ENCODE results near the gene AIG1.
A peak's percentile ranks its signal among the peaks of the same experiment; 100 is the strongest.
"Not testable (repeated sequence)": the region's sequence is repeated elsewhere in the genome, so short reads cannot be mapped to it uniquely, and the experiment has no call there.

The AIG1 gene

DNA sequence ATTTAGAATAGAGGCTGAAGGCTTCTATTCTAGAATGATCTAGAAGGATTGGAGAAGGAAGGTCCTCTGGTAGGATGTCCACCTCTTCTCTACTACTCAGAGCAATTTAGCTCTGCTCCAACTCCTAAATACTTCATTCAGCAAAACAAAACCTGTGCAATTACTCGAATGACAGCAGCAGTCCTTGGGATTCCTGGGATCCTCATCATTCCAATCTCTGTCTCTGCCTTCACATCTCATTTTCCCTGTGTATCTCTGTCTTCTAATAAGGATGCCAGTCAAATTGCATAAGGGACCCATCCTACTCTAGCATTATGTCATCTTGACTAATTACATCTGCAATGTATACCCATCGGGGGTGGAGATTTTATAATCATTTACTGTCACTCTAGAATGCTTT is 5.5 kb upstream of the AIG1 start:
- no peak for DNase-seq (ENCODE audit: low read depth in 1 of 2, low spot score in 1 of 2)

DNA sequence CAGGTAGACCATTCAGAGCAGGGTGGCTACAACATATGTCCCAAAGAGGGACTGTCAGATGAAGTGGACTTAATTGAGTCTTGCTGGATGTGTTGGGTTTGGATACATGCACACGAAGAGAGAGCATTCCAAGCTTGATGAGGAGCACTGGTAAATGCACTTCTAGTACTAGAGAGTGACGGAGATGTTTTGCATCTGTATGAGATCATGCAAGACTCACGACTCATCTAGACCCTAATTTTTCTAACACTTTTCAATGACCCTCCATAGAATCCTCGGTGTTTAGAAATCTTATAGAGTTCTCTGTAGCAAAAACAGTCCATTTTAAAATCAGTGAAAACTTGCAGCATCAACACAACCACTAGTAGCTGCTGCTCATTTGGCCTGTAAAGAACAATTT is 4.8 kb upstream of the AIG1 start:
- no peak for DNase-seq (ENCODE audit: low read depth in 1 of 2, low spot score in 1 of 2)

DNA sequence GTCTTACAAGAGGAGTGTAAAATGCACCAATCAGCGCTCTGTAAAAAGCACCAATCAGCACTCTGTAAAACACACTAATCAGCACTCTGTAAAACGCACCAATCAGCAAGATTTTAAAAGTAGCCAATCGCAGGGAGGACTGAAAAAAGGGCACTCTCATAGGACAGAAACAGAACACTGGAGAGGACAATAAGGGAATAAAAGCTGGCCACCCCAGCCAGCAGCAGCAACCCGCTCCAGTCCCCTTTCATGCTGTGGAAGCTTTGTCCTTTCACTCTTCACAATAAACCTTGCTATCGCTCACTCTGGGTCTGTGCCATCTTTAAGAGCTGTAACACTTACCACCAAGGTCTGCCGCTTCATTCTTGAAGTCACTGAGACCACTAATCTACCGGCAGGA is 1.7 kb upstream of the AIG1 start:
- no peak for DNase-seq (ENCODE audit: low read depth in 1 of 2, low spot score in 1 of 2)

DNA sequence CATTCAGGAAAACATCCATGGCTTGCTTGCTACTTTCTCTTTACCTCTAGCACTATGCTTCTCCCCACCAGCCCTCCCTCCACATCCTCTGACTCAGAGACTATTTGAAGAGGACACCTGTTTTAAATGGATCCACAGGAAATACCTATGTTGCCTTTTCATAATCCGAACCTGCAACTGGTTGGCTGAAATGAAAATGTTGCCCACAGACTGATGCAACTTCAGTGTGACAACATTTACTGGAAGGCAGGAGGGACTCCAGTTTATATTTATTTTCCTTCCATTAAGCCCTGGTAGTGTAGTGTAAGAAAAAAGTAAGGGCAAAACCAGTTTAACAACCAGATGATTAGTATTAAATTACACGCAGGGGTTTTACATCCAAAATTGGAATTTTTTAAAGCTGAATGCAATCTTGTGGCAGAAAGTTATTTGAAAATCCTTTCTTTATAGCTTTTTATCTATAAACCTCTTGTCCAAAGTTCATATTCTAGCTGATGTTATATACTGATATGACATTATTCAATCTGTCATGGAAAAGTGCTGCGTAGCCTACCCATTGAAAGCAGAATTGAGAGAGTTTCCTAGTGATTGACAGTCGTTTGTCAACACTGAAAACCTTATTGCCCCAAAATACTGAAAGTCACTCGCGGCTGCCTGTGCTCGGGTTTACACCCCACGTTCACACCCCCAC is 881 bp upstream of the AIG1 start:
- no peak for DNase-seq (ENCODE audit: low read depth in 1 of 2, low spot score in 1 of 2)

DNA sequence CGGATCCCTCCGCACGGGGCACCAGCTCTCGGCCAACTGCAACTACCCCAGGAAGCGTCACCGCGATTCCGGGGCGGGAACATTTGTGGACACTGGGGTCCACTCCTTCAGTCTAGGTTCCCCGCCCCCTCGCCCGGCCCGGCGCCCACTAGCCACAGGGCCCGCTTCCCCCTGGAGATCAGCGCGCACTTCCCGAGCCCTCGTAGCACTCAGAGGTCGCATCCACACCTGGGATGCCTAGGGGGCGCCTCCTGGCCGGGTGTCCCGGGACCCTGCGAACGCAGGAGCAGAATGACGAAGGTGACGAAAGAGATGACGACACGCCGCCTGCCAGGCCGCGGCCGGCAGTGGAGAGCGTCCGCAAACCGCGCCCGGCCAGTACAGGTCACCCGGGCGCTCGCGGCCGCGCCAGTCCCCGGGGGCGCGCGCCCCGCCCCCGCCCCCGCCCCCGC is 309 bp upstream of the AIG1 start:
- peak; percentile 48 to 53 for DNase-seq (ENCODE audit: low read depth in 1 of 2, low spot score in 1 of 2)

DNA sequence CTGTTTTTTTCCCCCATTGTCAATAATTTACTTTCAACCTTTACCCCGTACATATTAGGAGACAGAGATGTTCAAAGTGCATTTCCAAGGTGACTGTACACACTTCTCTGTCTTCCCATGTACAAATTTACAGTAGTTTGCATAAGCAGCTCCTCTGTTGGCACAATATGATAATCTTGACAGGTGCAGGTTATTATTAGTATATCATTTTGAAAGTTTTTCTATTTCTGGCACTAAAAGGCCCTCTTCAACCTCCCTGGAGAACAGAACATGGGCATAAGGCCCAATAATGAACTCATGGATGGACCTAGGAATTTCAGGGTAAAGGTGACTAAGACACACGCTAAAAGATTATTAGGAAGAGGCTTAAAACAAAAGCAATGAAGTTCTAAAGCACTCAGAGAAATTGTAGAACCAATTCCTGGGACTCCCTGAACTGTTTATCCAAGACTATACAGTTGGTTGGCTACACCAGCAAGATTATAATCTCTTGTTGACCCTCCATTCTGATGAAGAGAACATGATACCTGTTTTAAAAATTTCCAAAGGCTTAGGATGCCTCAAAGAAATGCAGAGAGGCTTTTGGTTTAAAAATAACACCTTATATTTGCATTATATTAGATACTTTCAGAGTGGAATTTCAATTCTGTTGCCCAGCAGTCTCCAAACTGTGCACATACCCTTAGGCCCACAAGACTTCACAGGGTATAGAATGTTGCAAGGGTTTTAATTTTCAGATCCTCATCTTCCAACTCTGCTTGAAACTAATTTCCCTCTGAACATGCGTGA is 1.1 kb downstream of the AIG1 start:
- DNase-seq (ENCODE audit: low read depth in 1 of 2, low spot score in 1 of 2), result no peak

DNA sequence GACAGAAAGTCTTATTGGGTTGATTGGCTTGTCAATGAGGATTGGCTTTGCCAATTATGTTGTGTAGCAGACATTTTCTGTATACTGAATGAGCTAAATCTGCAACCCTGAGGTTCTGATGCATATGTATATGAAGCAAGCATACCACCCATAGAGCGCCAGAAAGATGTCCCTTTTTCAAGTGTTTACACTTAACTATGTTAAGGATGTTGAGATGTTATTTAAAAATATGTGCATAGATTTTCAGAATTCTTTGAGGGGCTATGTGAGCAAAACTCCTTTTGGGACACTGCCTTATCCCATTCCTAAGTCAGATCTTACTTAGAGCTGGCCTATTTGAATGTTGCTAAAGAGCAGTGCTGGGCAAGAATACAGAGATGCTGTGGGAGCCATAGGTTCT is 1.9 kb downstream of the AIG1 start:
- no peak for DNase-seq (ENCODE audit: low read depth in 1 of 2, low spot score in 1 of 2)

DNA sequence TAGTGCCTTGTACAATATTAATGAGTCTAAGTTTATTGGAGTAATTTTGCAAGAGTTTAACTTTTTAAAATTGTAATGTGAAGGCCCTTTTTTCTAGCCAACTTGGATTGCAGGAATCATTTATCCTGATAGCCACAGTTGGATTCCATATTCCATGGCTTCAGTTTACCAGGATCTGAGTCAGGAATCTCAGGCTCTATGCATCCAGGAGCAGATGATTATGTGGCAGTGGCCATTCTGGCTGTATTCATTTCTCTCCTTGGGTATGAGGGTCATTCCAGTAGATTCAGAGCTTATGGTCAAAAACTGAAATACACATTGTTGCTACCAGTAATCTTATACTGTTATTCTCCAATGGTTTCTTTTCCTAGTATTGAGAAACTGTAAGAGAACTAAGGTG is 2.9 kb downstream of the AIG1 start:
- DNase-seq (ENCODE audit: low read depth in 1 of 2, low spot score in 1 of 2), result no peak

DNA sequence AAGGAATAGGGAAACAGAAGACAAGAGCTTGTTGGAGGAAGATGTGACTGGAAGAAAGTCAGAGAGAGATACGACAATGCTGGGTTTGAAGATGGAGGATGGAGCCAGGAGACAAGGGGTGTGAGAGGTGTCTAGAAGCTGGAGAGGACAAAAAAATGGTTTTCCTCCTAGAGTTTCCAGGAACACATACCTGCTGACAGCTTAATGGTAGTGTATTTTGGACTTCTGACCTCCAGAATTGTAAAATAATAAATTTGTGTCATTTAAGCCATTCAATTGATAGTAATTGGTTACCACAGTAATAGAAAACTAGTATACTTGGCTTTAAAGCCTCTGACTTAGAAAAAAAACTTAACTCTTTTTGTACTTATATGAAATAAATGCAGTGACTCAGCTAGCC is 3.6 kb downstream of the AIG1 start:
- no peak for DNase-seq (ENCODE audit: low read depth in 1 of 2, low spot score in 1 of 2)

DNA sequence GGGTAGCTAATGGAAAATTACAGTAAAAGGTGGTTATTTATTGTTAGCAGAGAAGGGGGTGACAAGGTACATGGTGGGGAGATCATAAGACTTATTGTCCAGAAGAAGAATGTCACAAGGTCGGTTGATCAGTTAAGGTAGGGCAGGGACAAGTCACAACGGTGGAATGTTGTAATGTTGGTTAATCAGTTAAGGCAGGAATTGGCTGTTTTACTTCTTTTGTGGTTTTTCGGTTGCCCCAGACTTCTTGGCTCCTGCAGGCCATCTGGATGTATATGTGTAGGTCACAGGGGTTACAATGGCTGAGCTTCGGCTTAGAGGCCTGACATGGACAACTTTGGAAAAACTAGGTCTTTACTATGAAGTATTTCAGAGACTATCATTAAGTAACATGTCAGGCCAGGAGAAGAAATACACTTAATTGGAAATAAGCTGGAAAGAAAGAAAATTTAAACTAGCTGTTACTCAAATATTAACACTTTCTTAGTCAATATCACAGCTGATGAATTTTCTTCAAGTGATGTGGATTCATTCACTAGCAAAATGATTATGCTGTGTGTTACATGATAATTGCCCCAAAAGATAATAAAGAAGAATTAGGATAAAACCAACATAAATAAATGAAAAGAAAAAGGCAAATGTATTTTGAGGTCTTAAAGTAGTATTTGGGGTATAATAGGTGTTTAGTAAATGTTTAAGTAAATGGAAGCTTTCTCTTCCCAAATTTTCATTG is 4.4 kb downstream of the AIG1 start:
- DNase-seq (ENCODE audit: low read depth in 1 of 2, low spot score in 1 of 2), result no peak

DNA sequence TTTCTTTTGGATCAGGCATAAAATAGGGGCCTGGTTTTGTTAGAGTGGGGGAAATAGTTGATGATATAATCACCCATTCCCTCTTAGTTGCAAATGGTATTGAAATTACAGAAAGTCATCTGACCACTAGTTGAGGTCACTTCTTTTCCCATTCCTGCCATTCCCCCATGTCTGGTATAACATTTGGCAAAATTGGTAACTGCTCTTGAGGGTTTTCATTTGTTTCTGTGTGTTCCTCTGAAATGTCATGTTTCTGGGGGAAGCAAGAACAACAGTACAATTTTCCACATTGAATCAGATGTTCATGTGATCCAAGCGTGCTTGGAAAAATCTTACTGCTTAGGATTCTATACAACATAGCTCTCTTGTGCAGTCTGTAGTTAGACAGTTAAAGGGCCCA is 7.3 kb downstream of the AIG1 start:
- no peak for DNase-seq (ENCODE audit: low read depth in 1 of 2, low spot score in 1 of 2)

DNA sequence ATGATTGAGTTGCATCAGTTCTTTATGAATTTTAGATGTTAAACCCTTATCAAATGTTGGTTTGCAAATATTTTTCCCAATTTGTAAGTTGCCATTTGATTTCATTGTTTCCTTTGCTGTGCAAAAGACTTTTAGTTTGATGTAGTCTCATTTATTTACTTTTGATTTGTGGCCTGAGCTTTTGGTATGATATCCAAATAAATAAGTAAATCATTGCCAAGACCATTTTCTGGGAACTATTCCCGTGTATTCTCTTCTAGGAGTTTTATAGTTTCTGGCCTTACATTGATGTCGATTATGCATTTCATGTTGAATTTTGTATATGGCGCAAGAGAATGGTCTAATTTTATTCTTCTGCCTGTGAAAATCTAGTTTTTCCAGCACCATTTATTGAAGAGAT is 13.4 kb downstream of the AIG1 start:
- DNase-seq (ENCODE audit: low read depth in 1 of 2, low spot score in 1 of 2), result no peak

DNA sequence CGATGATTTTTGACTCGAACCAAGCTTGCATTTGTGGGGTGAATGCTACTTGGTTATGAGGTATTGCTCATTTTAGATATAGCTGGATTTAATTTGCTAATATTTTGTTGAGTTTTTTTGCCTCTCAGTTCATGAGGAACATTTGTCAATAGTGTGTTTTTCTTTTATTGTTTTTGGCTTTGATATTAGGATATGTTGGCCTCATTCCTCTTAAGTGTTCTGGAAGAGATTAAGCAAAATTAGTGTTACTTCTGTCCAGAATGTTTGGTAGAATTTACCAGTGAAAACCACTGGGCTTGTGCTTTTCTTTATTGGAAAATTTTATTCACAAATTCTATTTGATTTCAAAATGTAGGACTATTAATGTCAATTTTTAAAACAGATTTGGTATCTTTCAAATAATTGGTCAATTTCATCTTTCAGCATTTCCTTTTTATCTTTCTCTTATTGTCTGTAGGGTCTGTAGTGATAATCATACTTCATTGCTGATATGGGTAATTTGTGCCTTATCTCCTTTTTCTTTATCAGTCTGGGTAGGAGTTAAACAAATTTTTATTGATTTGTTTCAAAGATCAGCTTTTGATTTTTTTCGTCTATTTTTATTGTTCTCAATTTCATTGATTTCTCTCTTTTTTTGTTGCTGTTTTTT is 14.1 kb downstream of the AIG1 start:
- no peak for DNase-seq (ENCODE audit: low read depth in 1 of 2, low spot score in 1 of 2)

DNA sequence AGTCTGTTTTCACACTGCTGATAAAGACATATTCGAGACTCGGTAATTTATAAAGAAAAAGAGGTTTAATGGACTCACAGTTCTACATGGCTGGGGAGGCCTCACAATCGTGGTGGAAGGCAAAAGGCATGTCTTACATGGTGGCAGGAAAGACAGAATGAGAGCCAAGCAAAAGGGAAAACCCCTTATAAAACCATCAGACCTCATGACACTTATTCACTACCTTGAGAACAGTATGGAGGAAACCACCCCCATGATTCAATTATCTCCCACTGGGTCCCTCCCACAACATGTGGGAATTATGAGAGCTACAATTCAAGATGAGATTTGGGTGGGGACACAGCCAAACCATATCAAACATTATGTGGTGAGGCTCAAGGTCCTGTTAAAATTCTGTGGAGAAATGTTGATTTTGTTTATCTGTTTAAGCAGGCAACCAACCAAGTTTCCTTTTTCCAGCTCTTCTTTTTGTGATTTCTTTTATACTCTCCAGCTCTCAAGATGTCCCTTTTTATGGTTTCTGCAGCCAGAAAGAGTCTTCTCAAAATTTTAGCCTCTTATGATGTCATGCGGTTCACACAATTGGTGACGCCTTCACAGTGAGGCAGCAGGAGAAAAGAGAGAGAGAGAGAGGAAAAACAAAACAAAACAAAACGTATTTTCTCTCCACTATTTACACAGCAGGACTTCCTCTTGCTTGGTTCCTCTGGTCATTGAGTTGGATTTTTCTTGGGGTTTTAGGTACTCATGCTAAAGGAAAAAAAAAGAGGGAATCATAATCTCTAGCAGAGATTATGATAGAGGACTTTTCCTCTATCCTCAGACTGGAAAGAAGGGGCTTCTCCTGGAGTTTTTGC is 18.0 kb downstream of the AIG1 start:
- no peak for DNase-seq (ENCODE audit: low read depth in 1 of 2, low spot score in 1 of 2)

DNA sequence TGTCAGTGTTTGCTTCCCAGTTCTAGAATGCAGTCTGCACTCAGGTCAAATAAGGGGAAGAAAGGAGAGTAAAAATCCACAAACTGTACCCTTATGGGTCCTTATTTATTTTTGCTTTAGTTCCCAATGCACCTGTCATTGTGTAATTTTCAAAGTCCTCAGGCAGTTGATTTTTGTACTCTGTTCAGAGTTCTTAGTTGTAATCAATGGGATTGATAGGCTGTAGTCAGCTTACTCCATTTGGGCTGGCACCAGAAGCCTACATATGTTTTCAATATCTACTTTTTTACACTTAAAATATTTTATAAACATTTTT is 18.6 kb downstream of the AIG1 start:
- no peak for DNase-seq (ENCODE audit: low read depth in 1 of 2, low spot score in 1 of 2)

DNA sequence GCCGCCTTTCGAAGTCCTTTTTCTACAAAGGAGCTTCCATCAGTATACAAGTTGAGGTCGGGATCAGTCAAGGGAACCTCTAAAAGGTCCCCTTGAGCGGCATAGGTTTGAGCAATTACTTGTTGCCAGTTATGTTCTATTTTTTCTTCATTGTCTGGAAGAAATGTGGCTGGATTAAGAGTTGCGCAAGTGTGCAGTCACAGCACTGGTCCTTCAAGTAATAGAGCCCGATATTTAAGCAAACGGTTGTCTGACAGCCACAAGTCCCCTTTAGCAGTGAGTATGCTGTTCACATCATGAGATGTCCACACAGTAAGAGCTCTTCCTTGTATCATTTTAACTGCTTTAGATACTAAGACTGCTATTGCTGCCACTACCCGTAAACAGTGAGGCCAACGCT is 21.6 kb downstream of the AIG1 start:
- DNase-seq (ENCODE audit: low read depth in 1 of 2, low spot score in 1 of 2), result not testable (repeated sequence)

DNA sequence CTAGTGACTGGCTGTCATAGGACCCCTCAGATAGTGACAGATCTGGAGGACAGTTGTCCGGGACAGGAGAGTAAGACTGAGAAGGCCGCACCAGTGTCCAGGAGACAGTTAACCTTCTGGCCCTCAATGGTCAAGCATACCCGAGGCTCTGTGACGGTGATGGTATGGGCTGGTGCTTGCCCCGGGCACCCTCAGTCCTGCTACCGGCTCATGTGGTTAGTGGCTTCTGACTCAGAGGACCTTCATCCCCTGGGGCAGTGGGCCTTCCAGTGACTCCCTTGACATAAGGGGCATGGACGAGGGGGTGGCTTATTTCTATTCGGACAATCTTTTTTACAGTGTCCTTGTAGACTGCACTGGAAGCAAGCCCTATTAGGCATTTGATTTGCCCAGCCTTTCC is 23.3 kb downstream of the AIG1 start:
- DNase-seq (ENCODE audit: low read depth in 1 of 2, low spot score in 1 of 2), result not testable (repeated sequence)

DNA sequence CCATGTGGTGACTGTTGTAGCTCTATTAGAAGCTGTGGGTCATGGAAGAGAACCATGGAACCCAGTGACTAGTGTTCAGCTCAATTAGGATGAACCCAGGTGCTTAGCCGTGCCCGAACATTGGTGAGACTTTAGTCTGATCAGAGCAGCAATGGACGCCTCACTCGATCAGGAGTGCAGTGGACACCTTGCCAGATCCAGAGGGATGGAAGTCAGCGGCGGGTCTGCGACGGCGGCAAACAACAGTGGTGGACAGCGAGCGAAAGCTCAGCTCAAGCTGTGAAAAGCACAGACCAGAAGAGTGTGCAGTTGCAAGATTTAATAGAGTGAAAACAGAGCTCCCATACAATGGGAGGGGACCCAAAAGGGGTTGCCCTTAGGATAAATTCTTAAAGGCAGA is 26.6 kb downstream of the AIG1 start:
- not testable (repeated sequence) for DNase-seq (ENCODE audit: low read depth in 1 of 2, low spot score in 1 of 2)

DNA sequence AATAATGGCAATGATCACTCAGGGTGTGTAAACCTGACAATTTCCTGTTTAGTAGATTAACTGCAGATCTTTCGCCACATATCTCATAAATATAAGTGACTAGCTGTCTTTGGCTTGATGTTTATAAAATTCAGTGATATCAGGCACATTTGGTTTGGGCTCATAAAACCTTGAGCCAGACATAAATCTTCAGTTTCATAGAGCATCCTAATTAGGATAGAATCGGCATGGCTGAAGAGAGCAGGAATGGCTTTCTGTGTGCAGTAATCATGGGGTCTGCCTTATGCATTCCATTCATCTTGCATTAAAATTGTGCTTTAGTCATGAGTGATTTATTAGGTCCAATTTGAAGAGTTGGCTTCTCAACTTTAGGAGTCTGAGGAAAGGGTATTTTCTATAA is 27.2 kb downstream of the AIG1 start:
- no peak for DNase-seq (ENCODE audit: low read depth in 1 of 2, low spot score in 1 of 2)

DNA sequence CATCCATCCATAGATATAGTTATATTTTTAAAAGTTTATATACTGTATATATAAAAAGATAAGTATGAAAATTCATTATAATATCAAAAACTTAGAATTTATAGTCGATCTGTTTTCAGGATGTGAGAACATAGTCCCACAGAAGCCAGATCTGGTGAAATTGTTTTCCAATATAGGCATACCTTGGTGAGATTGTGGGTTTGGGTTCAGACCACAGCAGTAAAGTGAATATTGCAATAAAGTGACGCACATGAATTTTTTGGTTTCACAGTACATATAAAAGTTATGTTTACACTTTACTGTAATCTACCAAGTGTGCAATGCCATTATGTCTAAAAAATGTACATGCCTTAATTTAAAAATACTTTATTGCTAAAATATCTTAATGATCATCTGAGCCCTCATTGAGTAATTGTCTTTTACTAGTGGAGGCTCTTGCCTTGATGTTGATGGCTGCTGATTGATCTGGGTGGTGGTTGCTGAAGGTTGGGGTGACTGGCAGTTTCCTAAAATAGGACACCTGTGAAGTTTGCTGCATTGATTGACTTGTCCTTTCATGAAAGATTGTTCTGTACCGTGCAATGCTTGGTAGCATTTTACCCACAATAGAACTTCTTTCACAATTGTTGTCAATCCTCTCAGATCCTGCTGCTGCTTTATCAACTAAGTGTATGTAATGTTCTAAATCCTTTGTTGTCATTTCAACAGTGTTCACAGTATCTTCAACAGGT is 29.8 kb downstream of the AIG1 start:
- DNase-seq (ENCODE audit: low read depth in 1 of 2, low spot score in 1 of 2), result no peak

Data from stimulated activated CD4-positive, alpha-beta T cell treated with anti-CD3 and anti-CD28 coated beads, Interleukin-15, amount 100 ng/mL, for 1 hour (primary cell).